ENCODE measurements around the gene QTRT2. TPM values are rescaled to one million over a fixed set of nuclear protein-coding genes. Genes with fewer than 3 reads are reported as not detected.

Gene QTRT2
- total and polyA plus RNA-seq, 10 of the 15 experiments (the other 5 are each of a cell fraction or from before 2014, with no cell fraction given): 17.8 to 42.3 (median 28.7) TPM

DNA sequence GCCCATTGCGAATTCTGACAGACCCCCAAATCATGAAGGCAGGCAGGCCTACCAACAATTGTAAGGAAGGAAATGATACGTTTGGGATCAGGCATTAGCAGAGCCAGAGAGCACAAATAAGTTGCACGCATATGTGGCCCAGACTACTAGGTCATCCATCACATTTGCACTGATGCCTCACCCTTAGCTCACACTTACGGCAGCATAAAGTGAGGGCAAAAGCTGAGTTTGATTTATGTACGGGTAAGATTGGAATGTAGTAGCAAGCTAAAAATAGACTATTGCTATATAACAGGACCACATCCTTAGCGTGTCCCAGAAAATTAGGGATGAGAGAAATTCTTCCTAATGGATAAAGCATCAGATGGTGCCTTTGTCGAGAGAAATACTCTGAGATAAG lies 58.6 kb downstream of the QTRT2 start:
- H3K27me3 ChIP-seq (replicated peaks in 1 of 2; ENCODE audit: control insufficient read depth in 2 of 2, insufficient read depth in 2 of 2, low read length in 1 of 2): no peaks in the 10 kb centered on the region; a peak in 2 of 4 replicates
- no peaks in the 10 kb centered on the region; the same call in 2 of the 3 replicates for H3K9me3 ChIP-seq (replicated peaks; ENCODE audit: control insufficient read depth, insufficient read depth, low read length)
- ATAC-seq (no peak), DNase-seq (ENCODE audit: low read depth, low spot score) (no peak), FAIRE-seq (no peak)
- H4K20me1 ChIP-seq (ENCODE audit: control insufficient read depth, insufficient read depth): no peaks in the 10 kb centered on the region
- H3K4me2 ChIP-seq (ENCODE audit: control insufficient read depth, insufficient read depth): no peak overlapping the region
- CTCF ChIA-PET: no interaction called here
- H3K79me2 ChIP-seq (ENCODE audit: control insufficient read depth, insufficient read depth, low read length): no peaks in the 10 kb centered on the region
- TF ChIP-seq WRNIP1 (IDR thresholded peaks at IDR 0.05; ENCODE audit: borderline replicate concordance, low read depth, low read length): no peak
- no peak for TF ChIP-seq PML (IDR thresholded peaks at IDR 0.05; ENCODE audit: low read length)
- no peak for TF ChIP-seq IRF3 (IDR thresholded peaks at IDR 0.05)
- TF ChIP-seq ATF7 (IDR thresholded peaks at IDR 0.05; ENCODE audit: low read depth): no peak
- no peak for TF ChIP-seq SRF (IDR thresholded peaks at IDR 0.05; ENCODE audit: low read depth in 2 of 2, low read length in 2 of 2)
- TF ChIP-seq CTCF (IDR thresholded peaks at IDR 0.05 in 2 of 3, conservative IDR thresholded peaks at IDR 0.05 in 1 of 3; ENCODE audit: control insufficient read depth in 2 of 3, extremely low read depth in 1 of 3, insufficient read depth in 1 of 3, low read depth in 3 of 3, low read length in 3 of 3): no peak
- no peak for TF ChIP-seq RAD51 (IDR thresholded peaks at IDR 0.05)
- TF ChIP-seq SIN3A (IDR thresholded peaks at IDR 0.05; ENCODE audit: low read depth, low read length): no peak
- no peaks in the 10 kb centered on the region for H3K4me1 ChIP-seq (ENCODE audit: control insufficient read depth, insufficient read depth, low read length)
- H3K36me3 ChIP-seq (ENCODE audit: control insufficient read depth in 2 of 2, insufficient read depth in 2 of 2, low read length in 1 of 2): no peaks in the 10 kb centered on the region
- SMC1A ChIA-PET (ENCODE audit: uncharacterized antibody, unreplicated experiment): no interaction called here
- RAD21 ChIA-PET (ENCODE audit: unreplicated experiment): no interaction called here
- in situ Hi-C loops (cut with MboI): no loop called here
- no TSS peak for BruUV-seq (replicated peaks)
- POLR2A ChIA-PET: no interaction called here
- WGBS (ENCODE audit: insufficient coverage, insufficient replicate concordance, low lambda C conversion rate, missing lambda C conversion rate): 74% methylated on average over 7 of the region's 7 CpGs
- intact Hi-C loops (cut with micrococcal nuclease; ENCODE audit: unreplicated experiment): no loop called here
- H3K27ac ChIP-seq (ENCODE audit: control insufficient read depth, insufficient read depth): no peak overlapping the region
- no peak overlapping the region for H3K4me3 ChIP-seq
- H3K9ac ChIP-seq (ENCODE audit: control insufficient read depth, insufficient read depth, low read length): no peak overlapping the region
- H2AFZ ChIP-seq (ENCODE audit: control insufficient read depth, low read depth, low read length): no peak overlapping the region

All from GM12878 (cell line).